GM10847 (cell line): ENCODE results near the gene ADAM30.

Experiments
- POLR2A ChIP-seq: IDR thresholded peaks from 2 replicates; pipeline ENCODE4 v1.6.1; 2011; ENCODE audit not compliant: insufficient read length; ENCODE audit errors: extremely low read depth

ADAM30 gene

DNA sequence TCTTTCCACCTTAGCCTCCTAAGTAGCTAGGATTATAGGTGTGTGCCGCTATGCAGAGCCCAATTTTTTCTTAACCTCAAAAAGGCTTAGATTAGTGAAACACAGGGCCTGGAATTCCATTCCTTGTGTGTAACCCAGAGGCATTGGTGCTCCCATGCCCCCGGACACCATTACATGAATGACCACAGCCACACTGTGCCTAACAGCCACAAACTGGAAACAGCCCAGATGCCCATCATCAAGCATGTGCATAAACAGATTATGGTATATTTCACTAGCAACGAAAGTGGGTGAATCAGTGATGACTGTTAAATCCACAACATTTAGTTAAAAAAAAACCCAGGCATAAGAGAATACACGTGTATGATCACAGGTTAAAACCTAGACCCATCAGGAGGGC lies 24.4 kb downstream of the ADAM30 start:
- TF ChIP-seq POLR2A = no peak

DNA sequence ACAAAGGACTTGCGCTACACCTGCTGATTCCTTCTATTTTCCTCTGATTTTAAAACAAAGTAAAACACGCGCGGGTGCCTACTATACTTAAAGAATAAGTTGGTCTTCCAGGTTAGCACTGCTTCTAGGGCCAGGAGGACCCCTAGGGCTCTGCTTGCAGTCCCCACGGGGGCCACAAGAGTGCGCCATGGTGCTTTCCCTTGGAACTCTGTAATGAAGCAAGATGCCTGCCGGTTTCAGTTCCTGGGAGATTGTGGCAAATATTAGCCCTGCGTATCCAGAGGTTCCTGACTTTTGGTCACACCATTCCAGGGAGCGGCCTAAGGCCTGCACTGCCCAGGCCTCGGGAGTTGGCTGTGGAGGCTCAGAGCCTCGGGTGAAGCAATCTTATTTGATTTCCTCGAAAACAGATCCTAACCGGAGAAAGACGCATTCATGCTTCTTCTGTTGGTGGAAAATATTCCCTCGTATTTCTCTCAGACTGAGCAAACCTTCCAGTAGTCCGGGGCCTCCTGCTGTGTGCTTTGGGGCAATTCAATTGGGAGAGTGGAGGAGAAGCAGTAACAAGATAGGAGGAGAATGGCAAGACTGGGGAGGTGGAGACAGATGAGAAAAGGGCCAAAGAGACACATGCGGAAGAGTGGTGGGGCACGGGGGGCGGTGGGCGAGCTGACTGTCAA lies 25.3 kb downstream of the ADAM30 start:
- no peak for TF ChIP-seq POLR2A

DNA sequence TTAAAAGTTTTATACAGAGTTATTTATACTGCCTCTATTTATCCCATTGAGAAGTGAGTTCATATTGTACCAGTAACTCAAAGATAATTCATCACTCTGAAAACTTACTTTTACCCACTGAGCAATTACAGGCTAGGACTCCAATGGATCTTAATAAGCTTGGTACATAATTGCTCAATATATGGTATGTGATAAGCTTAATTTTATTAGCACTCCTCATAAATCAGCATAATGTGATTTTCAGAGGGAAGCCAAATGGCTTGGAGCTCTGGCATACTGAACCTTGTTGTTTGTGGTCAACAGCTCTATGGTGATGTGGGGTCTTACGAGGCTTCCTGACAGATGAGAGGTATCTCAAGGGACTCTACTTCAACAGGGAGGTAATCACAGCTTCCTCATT lies 26.3 kb downstream of the ADAM30 start:
- no peak for TF ChIP-seq POLR2A

DNA sequence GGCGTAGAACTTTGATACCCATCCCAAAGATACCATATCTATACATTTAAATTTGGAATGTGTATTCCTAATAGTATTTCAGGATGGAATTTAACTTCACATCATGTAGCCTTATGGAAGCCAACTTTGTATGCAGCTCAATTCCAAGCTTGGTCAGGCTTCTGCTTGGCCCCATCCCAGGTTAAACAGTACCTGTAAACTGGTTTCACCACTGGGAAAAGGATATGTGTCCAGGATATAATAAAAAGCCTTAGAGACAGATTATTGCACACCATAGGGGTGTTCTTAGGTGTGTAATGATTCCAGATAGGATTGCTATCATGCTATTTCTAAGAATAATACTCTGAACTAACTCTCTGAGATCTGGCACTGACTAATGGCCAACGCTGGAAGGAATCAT lies 28.1 kb downstream of the ADAM30 start:
- TF ChIP-seq POLR2A = no peak

DNA sequence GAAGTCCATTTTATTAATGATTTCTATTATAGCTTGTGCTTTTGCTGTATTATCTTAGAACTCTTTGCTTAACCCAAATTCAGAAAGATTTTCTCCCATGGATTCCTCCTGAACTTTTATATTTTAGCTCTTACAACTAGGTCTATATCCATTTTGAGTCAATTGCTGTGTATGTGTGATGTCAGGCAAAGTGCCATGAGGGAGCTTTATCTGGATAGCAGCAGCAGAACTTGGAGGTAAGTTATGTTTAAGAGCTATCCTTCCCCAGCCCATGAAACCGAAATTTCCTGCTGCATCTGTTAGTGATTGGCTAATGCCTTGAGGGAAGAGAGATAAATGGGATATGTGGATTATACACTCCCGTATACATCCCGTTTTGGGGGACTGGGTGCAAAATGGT lies 29.9 kb downstream of the ADAM30 start:
- TF ChIP-seq POLR2A = no peak

DNA sequence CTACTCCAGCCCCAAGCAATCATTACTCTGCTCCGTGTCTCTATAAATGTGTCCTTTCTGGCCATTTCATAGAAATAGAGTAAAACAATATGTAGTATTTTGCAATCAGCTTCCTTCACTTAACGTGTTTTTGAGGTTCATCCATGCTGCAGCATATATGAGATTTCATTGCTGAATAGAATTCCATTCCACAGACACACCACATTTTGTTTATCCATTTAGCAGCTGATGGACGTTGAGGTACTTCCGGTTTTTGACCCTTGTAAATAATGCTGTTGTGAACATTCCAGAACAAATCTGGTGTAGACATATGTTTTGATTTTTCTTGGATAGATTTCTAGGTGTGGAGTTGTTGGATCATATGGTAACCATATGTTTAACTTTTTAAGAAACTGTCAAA lies 30.7 kb downstream of the ADAM30 start:
- no peak for TF ChIP-seq POLR2A

DNA sequence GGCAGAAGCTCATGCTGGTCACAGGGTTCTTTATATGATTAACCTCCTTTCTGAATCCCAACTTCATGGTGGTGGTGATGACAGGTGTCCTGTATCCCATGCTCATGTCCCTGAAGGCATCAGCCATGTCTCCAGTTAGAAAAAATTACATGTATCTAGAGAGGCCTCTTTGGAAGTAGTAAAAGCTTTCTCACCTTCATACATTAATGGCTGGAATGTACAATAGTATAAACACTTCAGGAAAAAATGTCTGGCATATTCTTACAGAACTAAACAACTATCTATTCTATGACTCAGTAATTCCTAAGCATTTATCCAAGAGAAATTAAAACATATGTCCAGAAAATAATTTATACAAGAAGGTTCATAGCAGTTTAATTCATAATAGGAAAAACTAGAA lies 34.0 kb downstream of the ADAM30 start:
- no peak for TF ChIP-seq POLR2A

DNA sequence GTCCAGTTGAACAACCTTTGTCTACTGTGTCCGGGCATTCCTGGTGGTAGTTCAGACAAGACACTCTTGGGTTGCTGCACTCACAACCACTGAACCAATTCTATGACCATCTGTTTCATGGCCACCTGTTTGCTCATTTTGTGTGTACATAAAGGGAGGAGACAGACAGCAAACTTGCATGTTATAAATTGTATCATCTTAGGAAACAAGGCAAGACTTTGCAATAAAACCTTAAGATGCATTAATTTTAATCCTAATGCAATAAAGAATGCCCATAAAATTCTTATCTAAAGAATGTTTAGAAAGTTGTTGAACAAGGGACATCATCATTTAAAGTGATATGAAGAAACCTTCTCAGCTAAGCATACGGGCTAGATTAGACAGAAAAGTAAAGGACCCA lies 34.8 kb downstream of the ADAM30 start:
- TF ChIP-seq POLR2A = no peak

DNA sequence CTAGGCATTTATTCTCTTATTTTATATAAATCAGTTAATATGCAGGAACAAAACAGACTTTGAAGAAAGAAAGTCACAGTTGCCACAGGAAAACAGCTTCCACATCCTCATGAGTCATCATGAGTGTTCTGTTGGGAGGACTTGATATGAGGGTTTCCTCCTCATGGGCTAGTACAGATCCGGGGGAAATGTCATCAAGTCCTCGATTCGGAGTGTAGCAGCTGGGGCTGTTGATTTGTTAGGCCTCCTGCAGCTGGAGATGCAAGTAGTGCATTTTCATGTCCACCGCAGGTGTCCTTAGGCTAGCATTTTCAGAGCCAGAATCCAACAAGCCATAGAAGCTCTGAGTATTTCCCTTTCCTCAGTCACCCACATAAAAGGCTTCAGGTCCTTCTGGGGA lies 36.7 kb downstream of the ADAM30 start:
- no peak for TF ChIP-seq POLR2A

DNA sequence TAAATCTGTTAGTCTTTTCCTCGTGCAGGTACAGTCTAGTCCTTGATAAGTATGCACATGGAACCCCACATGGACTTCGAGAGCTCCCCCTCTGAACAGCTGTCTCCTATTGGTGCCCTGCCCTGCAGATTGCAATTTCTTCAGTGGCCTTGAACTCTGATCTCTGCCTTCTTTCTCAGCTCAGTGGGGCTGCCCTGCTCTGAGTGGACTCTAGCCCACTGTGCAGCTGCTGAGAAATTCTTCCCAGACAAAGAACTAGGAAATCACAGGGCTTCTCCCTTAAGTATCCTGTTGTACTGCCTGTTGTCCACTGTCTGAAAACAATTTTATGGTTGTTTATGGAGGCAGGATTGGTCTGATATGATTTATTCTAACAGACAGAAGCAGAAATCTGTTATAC lies 38.2 kb downstream of the ADAM30 start:
- TF ChIP-seq POLR2A = no peak

DNA sequence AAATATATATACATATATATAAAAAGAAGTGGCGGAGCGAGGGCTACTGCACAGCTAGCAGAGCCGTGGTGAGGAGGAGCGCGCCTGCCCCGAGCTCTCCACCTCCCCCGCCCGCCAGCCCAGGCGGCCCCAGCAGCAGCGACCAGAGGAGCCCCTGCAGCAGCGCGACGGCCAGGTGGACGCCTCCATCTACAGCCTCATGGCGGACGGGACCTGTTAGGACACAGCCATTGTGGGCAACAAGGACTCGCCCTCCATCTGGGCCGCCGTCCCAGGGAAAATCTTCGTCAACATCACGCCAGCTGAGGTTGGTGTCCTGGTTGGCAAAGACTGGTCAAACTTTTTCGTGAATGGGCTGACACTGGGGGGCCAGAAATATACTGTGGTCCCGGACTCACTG lies 43.2 kb downstream of the ADAM30 start:
- TF ChIP-seq POLR2A = no peak
